Esophagus muscularis mucosa (tissue), 3 donors: ENCODE data around the gene UGGT1.

Source experiments
- POLR2A ChIP-seq: fragments of 450-650 bp; IDR thresholded peaks from one replicate; pipeline ENCODE4 v1.6.1; 2017; ENCODE audit warnings: antibody characterized with exemption, moderate library complexity, mild to moderate bottlenecking, low read depth
- POLR2AphosphoS5 ChIP-seq, 2 donors: sonication (generic); formaldehyde crosslinking; IDR thresholded peaks; one replicate each; pipeline ENCODE4 v1.6.1; 2017; ENCODE audit warnings: antibody characterized with exemption in 2 of 2
- TF ChIP-seq, protein P1 (sequence below), 3 experiments: fragments of 200-600 bp in 2 of 3; fragments of 450-650 bp in 1 of 3; sonication (generic) in 2 of 3; IDR thresholded peaks; one replicate each; pipeline ENCODE4 v1.5.1; 2017 to 2019; ENCODE audit warnings: antibody characterized with exemption in 3 of 3, mild to moderate bottlenecking in 2 of 3, moderate library complexity in 1 of 3

DNA sequence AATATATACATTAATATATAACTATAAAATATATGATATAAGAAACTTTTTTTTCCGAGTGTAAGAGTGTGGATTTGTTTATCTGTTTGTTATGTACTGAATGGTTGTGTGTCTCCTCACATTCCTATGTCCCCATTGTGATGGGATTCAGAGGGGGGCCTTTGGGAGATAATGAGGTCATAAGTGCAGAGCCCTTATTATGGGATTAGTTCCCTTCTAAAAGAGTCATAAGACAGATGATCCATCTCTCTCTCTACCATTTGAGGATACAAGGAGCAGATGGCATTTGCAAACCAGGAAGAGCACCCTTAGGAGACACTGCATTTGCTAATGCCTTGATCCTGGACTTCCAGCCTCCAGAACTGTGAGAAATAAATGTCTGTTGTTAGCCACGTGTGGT lies 32.9 kb upstream of the UGGT1 start:
- TF ChIP-seq POLR2A (no peak), POLR2AphosphoS5 (IDR thresholded peaks at IDR 0.05) (no peak)
- TF ChIP-seq, protein P1, sequence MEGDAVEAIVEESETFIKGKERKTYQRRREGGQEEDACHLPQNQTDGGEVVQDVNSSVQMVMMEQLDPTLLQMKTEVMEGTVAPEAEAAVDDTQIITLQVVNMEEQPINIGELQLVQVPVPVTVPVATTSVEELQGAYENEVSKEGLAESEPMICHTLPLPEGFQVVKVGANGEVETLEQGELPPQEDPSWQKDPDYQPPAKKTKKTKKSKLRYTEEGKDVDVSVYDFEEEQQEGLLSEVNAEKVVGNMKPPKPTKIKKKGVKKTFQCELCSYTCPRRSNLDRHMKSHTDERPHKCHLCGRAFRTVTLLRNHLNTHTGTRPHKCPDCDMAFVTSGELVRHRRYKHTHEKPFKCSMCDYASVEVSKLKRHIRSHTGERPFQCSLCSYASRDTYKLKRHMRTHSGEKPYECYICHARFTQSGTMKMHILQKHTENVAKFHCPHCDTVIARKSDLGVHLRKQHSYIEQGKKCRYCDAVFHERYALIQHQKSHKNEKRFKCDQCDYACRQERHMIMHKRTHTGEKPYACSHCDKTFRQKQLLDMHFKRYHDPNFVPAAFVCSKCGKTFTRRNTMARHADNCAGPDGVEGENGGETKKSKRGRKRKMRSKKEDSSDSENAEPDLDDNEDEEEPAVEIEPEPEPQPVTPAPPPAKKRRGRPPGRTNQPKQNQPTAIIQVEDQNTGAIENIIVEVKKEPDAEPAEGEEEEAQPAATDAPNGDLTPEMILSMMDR (IDR thresholded peaks at IDR 0.05) = no peak
